Adrenal gland (tissue), 5 donors: ENCODE measurements around the gene HES5.

Experiments used
- POLR2A ChIP-seq, 2 donors: fragments of 450-650 bp; IDR thresholded peaks; one replicate each; pipeline ENCODE4 v1.6.1; 2017; ENCODE audit warnings: antibody characterized with exemption in 2 of 2, mild to moderate bottlenecking in 2 of 2, moderate library complexity in 1 of 2
- TF ChIP-seq, protein P1 (sequence below), 6 experiments: fragments of 450-650 bp in 4 of 6; fragments of 200-600 bp in 2 of 6; sonication (generic) in 1 of 6; IDR thresholded peaks; 1 replicate in 5 of 6; 2 replicates in 1 of 6; pipeline versions ENCODE4 v1.5.1 to v1.8.0; 2016 to 2021; ENCODE audit warnings: antibody characterized with exemption in 6 of 6, mild to moderate bottlenecking in 2 of 6, moderate library complexity in 1 of 6
- donor health status: DM: no; HTN: no; CAD: no.

GRCh38 chr1:2497891-2498290 is 32.2 kb downstream of the HES5 start:
- TF ChIP-seq, protein P1, sequence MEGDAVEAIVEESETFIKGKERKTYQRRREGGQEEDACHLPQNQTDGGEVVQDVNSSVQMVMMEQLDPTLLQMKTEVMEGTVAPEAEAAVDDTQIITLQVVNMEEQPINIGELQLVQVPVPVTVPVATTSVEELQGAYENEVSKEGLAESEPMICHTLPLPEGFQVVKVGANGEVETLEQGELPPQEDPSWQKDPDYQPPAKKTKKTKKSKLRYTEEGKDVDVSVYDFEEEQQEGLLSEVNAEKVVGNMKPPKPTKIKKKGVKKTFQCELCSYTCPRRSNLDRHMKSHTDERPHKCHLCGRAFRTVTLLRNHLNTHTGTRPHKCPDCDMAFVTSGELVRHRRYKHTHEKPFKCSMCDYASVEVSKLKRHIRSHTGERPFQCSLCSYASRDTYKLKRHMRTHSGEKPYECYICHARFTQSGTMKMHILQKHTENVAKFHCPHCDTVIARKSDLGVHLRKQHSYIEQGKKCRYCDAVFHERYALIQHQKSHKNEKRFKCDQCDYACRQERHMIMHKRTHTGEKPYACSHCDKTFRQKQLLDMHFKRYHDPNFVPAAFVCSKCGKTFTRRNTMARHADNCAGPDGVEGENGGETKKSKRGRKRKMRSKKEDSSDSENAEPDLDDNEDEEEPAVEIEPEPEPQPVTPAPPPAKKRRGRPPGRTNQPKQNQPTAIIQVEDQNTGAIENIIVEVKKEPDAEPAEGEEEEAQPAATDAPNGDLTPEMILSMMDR (IDR thresholded peaks at IDR 0.05): no peak
- TF ChIP-seq POLR2A (IDR thresholded peaks at IDR 0.05): no peak
